VCaP (cell line): ENCODE measurements around the gene BAHD1.

Source experiments
- H3K27ac ChIP-seq: fragments of 450-650 bp; 2 replicates; pipeline ENCODE4 v1.5.1; 2017
- CTCF ChIP-seq: fragments of 450-650 bp; conservative IDR thresholded peaks from 2 replicates; pipeline ENCODE4 v1.5.1; 2017; ENCODE audit warnings: mild to moderate bottlenecking, moderate library complexity

The BAHD1 gene

GRCh38 chr15:40441565-40442531 lies 1.1 kb downstream of the BAHD1 start:
- peak overlapping the region; percentile 59; the same call in 1 of the 2 replicates for H3K27ac ChIP-seq
- TF ChIP-seq CTCF: no peak

GRCh38 chr15:40443255-40443654 lies 2.5 kb downstream of the BAHD1 start:
- H3K27ac ChIP-seq: no peak overlapping the region
- TF ChIP-seq CTCF: no peak

GRCh38 chr15:40443846-40444245 lies 3.1 kb downstream of the BAHD1 start:
- TF ChIP-seq CTCF: no peak
- H3K27ac ChIP-seq: no peak overlapping the region

- TF ChIP-seq CTCF: no peak
- no peak overlapping the region for H3K27ac ChIP-seq
Measured at GRCh38 chr15:40444736-40445135, 4.0 kb downstream of the BAHD1 start.

- no peak overlapping the region for H3K27ac ChIP-seq
- TF ChIP-seq CTCF: no peak
Measured at GRCh38 chr15:40445421-40445922, 4.7 kb downstream of the BAHD1 start.

- no peak overlapping the region for H3K27ac ChIP-seq
- no peak for TF ChIP-seq CTCF
Measured at GRCh38 chr15:40446144-40446543, 5.4 kb downstream of the BAHD1 start.

DNA sequence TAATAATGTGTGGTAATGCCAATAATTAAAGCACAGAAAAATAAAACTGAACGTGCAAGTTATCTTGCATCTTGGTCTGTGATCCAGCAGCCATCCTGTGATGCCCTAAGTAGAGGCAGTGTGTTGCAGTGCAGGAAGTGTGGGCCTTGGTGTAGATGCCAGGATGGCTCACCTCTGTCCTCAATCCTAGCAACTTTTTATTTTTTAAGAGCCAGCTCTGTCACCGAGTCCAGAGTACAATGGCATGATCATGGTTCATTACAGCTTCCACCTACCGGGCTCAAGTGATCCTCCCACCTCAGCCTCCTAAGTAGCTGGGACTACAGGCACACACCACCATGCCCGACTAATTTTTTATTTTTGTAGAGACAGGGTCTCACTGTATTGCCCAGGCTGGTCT lies 7.6 kb downstream of the BAHD1 start:
- no peak for TF ChIP-seq CTCF

More for the DNA sequence above, 7.6 kb downstream of the BAHD1 start:
- H3K27ac ChIP-seq: no peak overlapping the region
